ENCODE data around the gene HOPX. TPM values are rescaled to one million over a fixed set of nuclear protein-coding genes. Genes with fewer than 3 reads are reported as not detected.
A peak's percentile ranks its signal among the peaks of the same experiment; 100 is the strongest.

Gene HOPX
- total RNA-seq, 1 experiment from 2014 or later = 0.26 TPM

- ATAC-seq = peak; percentile 67
- peak overlapping the region; percentile 92 for H3K4me3 Mint-ChIP-seq
- no peaks in the 10 kb centered on the region for H3K36me3 Mint-ChIP-seq
- TF ChIP-seq NR1H2 (CRISPR knock-in tag; IDR thresholded peaks at IDR 0.05) (no peak), PRRX2 (CRISPR knock-in tag; IDR thresholded peaks at IDR 0.05) (no peak), AR (CRISPR knock-in tag; IDR thresholded peaks at IDR 0.05) (no peak), ETV6 (CRISPR knock-in tag; IDR thresholded peaks at IDR 0.05) (peak; percentile 24; the same call in 1 of the 2 replicates), ARID4B (CRISPR knock-in tag; IDR thresholded peaks at IDR 0.05; ENCODE audit: borderline replicate concordance) (0 out of 2 replicates have a peak, but pooled peaks have one; percentile 15), HMGA2 (CRISPR knock-in tag; IDR thresholded peaks at IDR 0.05) (no peak), GTF2I (CRISPR knock-in tag; conservative IDR thresholded peaks at IDR 0.05) (no peak), ZNF423 (CRISPR knock-in tag; IDR thresholded peaks at IDR 0.05) (no peak), MAX (CRISPR knock-in tag; IDR thresholded peaks at IDR 0.05) (0 out of 2 replicates have a peak, but pooled peaks have one; percentile 37)
- TF ChIP-seq, protein P1, sequence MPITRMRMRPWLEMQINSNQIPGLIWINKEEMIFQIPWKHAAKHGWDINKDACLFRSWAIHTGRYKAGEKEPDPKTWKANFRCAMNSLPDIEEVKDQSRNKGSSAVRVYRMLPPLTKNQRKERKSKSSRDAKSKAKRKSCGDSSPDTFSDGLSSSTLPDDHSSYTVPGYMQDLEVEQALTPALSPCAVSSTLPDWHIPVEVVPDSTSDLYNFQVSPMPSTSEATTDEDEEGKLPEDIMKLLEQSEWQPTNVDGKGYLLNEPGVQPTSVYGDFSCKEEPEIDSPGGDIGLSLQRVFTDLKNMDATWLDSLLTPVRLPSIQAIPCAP (CRISPR knock-in tag; IDR thresholded peaks at IDR 0.05) = no peak
- TF ChIP-seq, protein P2, sequence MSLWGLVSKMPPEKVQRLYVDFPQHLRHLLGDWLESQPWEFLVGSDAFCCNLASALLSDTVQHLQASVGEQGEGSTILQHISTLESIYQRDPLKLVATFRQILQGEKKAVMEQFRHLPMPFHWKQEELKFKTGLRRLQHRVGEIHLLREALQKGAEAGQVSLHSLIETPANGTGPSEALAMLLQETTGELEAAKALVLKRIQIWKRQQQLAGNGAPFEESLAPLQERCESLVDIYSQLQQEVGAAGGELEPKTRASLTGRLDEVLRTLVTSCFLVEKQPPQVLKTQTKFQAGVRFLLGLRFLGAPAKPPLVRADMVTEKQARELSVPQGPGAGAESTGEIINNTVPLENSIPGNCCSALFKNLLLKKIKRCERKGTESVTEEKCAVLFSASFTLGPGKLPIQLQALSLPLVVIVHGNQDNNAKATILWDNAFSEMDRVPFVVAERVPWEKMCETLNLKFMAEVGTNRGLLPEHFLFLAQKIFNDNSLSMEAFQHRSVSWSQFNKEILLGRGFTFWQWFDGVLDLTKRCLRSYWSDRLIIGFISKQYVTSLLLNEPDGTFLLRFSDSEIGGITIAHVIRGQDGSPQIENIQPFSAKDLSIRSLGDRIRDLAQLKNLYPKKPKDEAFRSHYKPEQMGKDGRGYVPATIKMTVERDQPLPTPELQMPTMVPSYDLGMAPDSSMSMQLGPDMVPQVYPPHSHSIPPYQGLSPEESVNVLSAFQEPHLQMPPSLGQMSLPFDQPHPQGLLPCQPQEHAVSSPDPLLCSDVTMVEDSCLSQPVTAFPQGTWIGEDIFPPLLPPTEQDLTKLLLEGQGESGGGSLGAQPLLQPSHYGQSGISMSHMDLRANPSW (CRISPR knock-in tag; conservative IDR thresholded peaks at IDR 0.05; ENCODE audit: low read depth) = no peak
- TF ChIP-seq, protein P3, sequence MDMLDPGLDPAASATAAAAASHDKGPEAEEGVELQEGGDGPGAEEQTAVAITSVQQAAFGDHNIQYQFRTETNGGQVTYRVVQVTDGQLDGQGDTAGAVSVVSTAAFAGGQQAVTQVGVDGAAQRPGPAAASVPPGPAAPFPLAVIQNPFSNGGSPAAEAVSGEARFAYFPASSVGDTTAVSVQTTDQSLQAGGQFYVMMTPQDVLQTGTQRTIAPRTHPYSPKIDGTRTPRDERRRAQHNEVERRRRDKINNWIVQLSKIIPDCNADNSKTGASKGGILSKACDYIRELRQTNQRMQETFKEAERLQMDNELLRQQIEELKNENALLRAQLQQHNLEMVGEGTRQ (CRISPR knock-in tag; IDR thresholded peaks at IDR 0.05) = no peak
- peak; percentile 48 for DNase-seq (ENCODE audit: low spot score)
- H3K27me3 Mint-ChIP-seq (ENCODE audit: low read depth) = peaks cover 95% of the 10 kb centered on the region
- ChIA-PET POLR2A (no interaction called here), CTCF (interaction anchor here (0.5 to 1.9 kb wide), 8 partner anchors 10 to 281 kb away, joined by 3 to 9 read pairs (median 4); no protein-coding TSS in a partner anchor)
- H3K4me1 Mint-ChIP-seq = peaks cover 15% of the 10 kb centered on the region
- H3K27ac Mint-ChIP-seq = no peak overlapping the region
- no peaks in the 10 kb centered on the region for H3K9me3 Mint-ChIP-seq
These were observed 25.9 kb downstream of the HOPX start for GRCh38 chr4:56655209-56655626.

- peaks cover 92% of the 10 kb centered on the region for H3K27me3 Mint-ChIP-seq (ENCODE audit: low read depth)
- ATAC-seq = no peak
- no peak for TF ChIP-seq EMX1 (CRISPR knock-in tag; IDR thresholded peaks at IDR 0.05)
- no peak for TF ChIP-seq ZBTB21 (CRISPR knock-in tag; IDR thresholded peaks at IDR 0.05; ENCODE audit: borderline replicate concordance)
- TF ChIP-seq ZNF232 (CRISPR knock-in tag; IDR thresholded peaks at IDR 0.05) = no peak
- no peak for TF ChIP-seq PRRX2 (CRISPR knock-in tag; IDR thresholded peaks at IDR 0.05)
- no peak for TF ChIP-seq TEAD4 (CRISPR knock-in tag; IDR thresholded peaks at IDR 0.05)
- TF ChIP-seq FOXP1 (CRISPR knock-in tag; IDR thresholded peaks at IDR 0.05; ENCODE audit: borderline replicate concordance) = no peak
- TF ChIP-seq ZNF138 (CRISPR knock-in tag; conservative IDR thresholded peaks at IDR 0.05) = no peak
- TF ChIP-seq, protein P3 (CRISPR knock-in tag; IDR thresholded peaks at IDR 0.05) = no peak
- TF ChIP-seq, protein P2 (CRISPR knock-in tag; conservative IDR thresholded peaks at IDR 0.05; ENCODE audit: low read depth) = no peak
- TF ChIP-seq GTF2I (CRISPR knock-in tag; conservative IDR thresholded peaks at IDR 0.05) = no peak
- TF ChIP-seq NR1H2 (CRISPR knock-in tag; IDR thresholded peaks at IDR 0.05) = no peak
These were observed 26.9 kb downstream of the HOPX start for GRCh38 chr4:56654238-56654632.

More at GRCh38 chr4:56654238-56654632, 26.9 kb downstream of the HOPX start:
- peaks cover 15% of the 10 kb centered on the region for H3K4me1 Mint-ChIP-seq
- CTCF ChIA-PET = interaction anchor here (1.2 to 1.9 kb wide), 4 partner anchors 14 to 183 kb away, joined by 4 to 9 read pairs (median 5); no protein-coding TSS in a partner anchor
- no peak for DNase-seq (ENCODE audit: low spot score)
- H3K36me3 Mint-ChIP-seq = no peaks in the 10 kb centered on the region
- no peak overlapping the region for H3K27ac Mint-ChIP-seq
- H3K9me3 Mint-ChIP-seq = no peaks in the 10 kb centered on the region
- H3K4me3 Mint-ChIP-seq = no peak overlapping the region
- POLR2A ChIA-PET = no interaction called here

All from WTC11 (cell line).